GM21717 (cell line): ENCODE data around the gene C4orf50.

Source experiments
- ATAC-seq: cut with Tn5 transposase; IDR thresholded peaks from one replicate; pipeline ENCODE4 v1.9.1; 2021; ENCODE audit warnings: mild to moderate bottlenecking, moderate library complexity; ENCODE audit not compliant: unreplicated experiment

C4orf50 gene

GRCh38 chr4:5973033-5973432 lies 45.2 kb downstream of the C4orf50 start:
- no peak for ATAC-seq

GRCh38 chr4:5972571-5972970 lies 45.7 kb downstream of the C4orf50 start:
- ATAC-seq: no peak

GRCh38 chr4:5971078-5971450 lies 47.2 kb downstream of the C4orf50 start:
- ATAC-seq: no peak

GRCh38 chr4:5970381-5971077 lies 47.7 kb downstream of the C4orf50 start:
- ATAC-seq: no peak

- ATAC-seq: no peak
Observed at GRCh38 chr4:5969777-5970176, 48.5 kb downstream of the C4orf50 start.

GRCh38 chr4:5969336-5969735 lies 48.9 kb downstream of the C4orf50 start:
- no peak for ATAC-seq

GRCh38 chr4:5968246-5968645 lies 50.0 kb downstream of the C4orf50 start:
- no peak for ATAC-seq

GRCh38 chr4:5967783-5968182 lies 50.4 kb downstream of the C4orf50 start:
- no peak for ATAC-seq

GRCh38 chr4:5965225-5965624 lies 53.0 kb downstream of the C4orf50 start:
- ATAC-seq: no peak

- no peak for ATAC-seq
Observed at GRCh38 chr4:5964030-5964429, 54.2 kb downstream of the C4orf50 start.

GRCh38 chr4:5963611-5964010 lies 54.6 kb downstream of the C4orf50 start:
- ATAC-seq: no peak

GRCh38 chr4:5962416-5962815 lies 55.8 kb downstream of the C4orf50 start:
- no peak for ATAC-seq

GRCh38 chr4:5960252-5960880 lies 57.9 kb downstream of the C4orf50 start:
- no peak for ATAC-seq

GRCh38 chr4:5959211-5959982 lies 58.8 kb downstream of the C4orf50 start:
- ATAC-seq: no peak

- no peak for ATAC-seq
Observed at GRCh38 chr4:5958199-5958735, 60.0 kb downstream of the C4orf50 start.

- no peak for ATAC-seq
Observed at GRCh38 chr4:5957076-5957475, 61.2 kb downstream of the C4orf50 start.

- no peak for ATAC-seq
Observed at GRCh38 chr4:5956285-5957021, 61.8 kb downstream of the C4orf50 start.

- ATAC-seq: no peak
Observed at GRCh38 chr4:5955856-5956255, 62.4 kb downstream of the C4orf50 start.

- ATAC-seq: no peak
Observed at GRCh38 chr4:5955201-5955821, 62.9 kb downstream of the C4orf50 start.

- ATAC-seq: no peak
Observed at GRCh38 chr4:5954056-5954760, 64.0 kb downstream of the C4orf50 start.
